ENCODE data around the gene USP28. TPM values are rescaled to one million over a fixed set of nuclear protein-coding genes. Genes with fewer than 3 reads are reported as not detected.

Gene USP28
- total RNA-seq, 1 experiment from 2014 or later: 23.7 TPM

- no peak for DNase-seq (ENCODE audit: low spot score)
- no TSS peak for BruUV-seq (replicated peaks)
- Histone ChIP-seq H3K27me3 (replicated peaks; ENCODE audit: insufficient read depth, low read depth, low read length, poor library complexity) (no peaks in the 10 kb centered on the region), H3K27ac (ENCODE audit: low read depth, low read length, poor library complexity, severe bottlenecking) (no peak overlapping the region), H3K36me3 (ENCODE audit: insufficient read depth, low read length, poor library complexity, severe bottlenecking) (no peaks in the 10 kb centered on the region), H3K4me3 (ENCODE audit: low read depth, low read length, poor library complexity, severe bottlenecking) (no peak overlapping the region), H3K9me3 (ENCODE audit: low read depth, low read length, poor library complexity, severe bottlenecking) (no peaks in the 10 kb centered on the region), H3K4me1 (ENCODE audit: insufficient read depth, low read length, poor library complexity, severe bottlenecking) (peaks cover 13% of the 10 kb centered on the region)
- ChIA-PET POLR2A (ENCODE audit: low non-redundant PET) (no interaction called here), CTCF (no interaction called here)
- TF ChIP-seq EZH2 (IDR thresholded peaks at IDR 0.05; ENCODE audit: borderline replicate concordance, low read depth, low read length, poor library complexity, severe bottlenecking) (no peak), CTCF (conservative IDR thresholded peaks at IDR 0.05; ENCODE audit: low read depth, low read length) (no peak)
- intact Hi-C loops (cut with micrococcal nuclease; ENCODE audit: unreplicated experiment): no loop called here
Measured at GRCh38 chr11:113782134-113782533, 93.2 kb downstream of the USP28 start.

DNA sequence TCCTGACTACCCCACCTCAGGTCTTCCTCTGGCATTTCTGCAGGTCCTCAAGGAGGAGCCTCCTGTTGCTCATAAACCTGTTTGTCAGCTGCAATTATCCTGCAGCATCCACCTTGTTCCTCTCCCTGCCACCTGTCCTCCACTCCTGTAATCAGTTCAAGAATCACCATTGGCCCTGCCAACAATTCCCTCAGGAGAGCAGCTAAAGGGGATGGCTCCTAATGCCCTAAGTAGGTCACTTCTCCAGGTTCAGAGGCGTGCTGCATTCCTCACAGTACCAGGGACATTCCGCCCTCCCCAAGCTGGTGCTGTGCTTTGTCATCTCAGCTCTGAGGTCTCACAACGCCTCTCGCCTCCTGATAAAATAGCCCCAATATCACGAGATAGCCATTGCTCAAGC lies 93.7 kb downstream of the USP28 start:
- no peaks in the 10 kb centered on the region for H3K9me3 ChIP-seq (ENCODE audit: low read depth, low read length, poor library complexity, severe bottlenecking)
- H3K4me3 ChIP-seq (ENCODE audit: low read depth, low read length, poor library complexity, severe bottlenecking): no peak overlapping the region
- H3K27ac ChIP-seq (ENCODE audit: low read depth, low read length, poor library complexity, severe bottlenecking): no peak overlapping the region
- intact Hi-C loops (cut with micrococcal nuclease; ENCODE audit: unreplicated experiment): no loop called here
- no peak for DNase-seq (ENCODE audit: low spot score)
- ChIA-PET CTCF (no interaction called here), POLR2A (ENCODE audit: low non-redundant PET) (no interaction called here)
- H3K4me1 ChIP-seq (ENCODE audit: insufficient read depth, low read length, poor library complexity, severe bottlenecking): peaks cover 13% of the 10 kb centered on the region
- TF ChIP-seq CTCF (conservative IDR thresholded peaks at IDR 0.05; ENCODE audit: low read depth, low read length) (no peak), EZH2 (IDR thresholded peaks at IDR 0.05; ENCODE audit: borderline replicate concordance, low read depth, low read length, poor library complexity, severe bottlenecking) (no peak)
- no peaks in the 10 kb centered on the region for H3K36me3 ChIP-seq (ENCODE audit: insufficient read depth, low read length, poor library complexity, severe bottlenecking)
- no peaks in the 10 kb centered on the region for H3K27me3 ChIP-seq (replicated peaks; ENCODE audit: insufficient read depth, low read depth, low read length, poor library complexity)
- BruUV-seq (replicated peaks): no TSS peak

DNA sequence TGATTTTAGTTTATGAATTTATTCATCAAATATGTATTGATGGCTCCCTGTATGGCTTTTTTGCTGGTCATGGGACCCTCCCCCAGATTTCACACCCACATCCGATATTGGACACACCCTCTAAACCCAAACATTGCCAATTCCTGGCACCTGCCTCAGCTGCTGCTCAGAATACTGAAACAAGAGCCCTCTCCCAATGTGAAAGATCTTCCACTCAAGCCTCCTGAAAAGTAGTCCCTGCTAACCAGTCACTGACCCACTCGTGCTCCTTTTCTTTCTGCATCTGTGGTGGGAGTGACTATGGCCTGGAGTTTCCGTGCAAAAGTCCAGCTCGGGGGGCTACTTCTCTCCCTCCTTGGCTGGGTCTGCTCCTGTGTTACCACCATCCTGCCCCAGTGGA lies 95.9 kb downstream of the USP28 start, which contains the start of gene CLDN25:
TSS of gene CLDN25 (plus strand) at position 301 of the 400 bp plus-strand sequence. CDS start at position 301, 0 bp downstream.
- POLR2A ChIA-PET (ENCODE audit: low non-redundant PET): no interaction called here

More for the DNA sequence above, 95.9 kb downstream of the USP28 start, which contains the start of gene CLDN25:
- BruUV-seq (replicated peaks): no TSS peak
- no peak for TF ChIP-seq CTCF (conservative IDR thresholded peaks at IDR 0.05; ENCODE audit: low read depth, low read length)
- TF ChIP-seq EZH2 (IDR thresholded peaks at IDR 0.05; ENCODE audit: borderline replicate concordance, low read depth, low read length, poor library complexity, severe bottlenecking): no peak
- Histone ChIP-seq H3K36me3 (ENCODE audit: insufficient read depth, low read length, poor library complexity, severe bottlenecking) (no peaks in the 10 kb centered on the region), H3K4me3 (ENCODE audit: low read depth, low read length, poor library complexity, severe bottlenecking) (no peak within 1 kb of the TSS), H3K4me1 (ENCODE audit: insufficient read depth, low read length, poor library complexity, severe bottlenecking) (peaks cover 13% of the 10 kb centered on the region), H3K27me3 (replicated peaks; ENCODE audit: insufficient read depth, low read depth, low read length, poor library complexity) (no peaks in the 10 kb centered on the region), H3K9me3 (ENCODE audit: low read depth, low read length, poor library complexity, severe bottlenecking) (no peaks in the 10 kb centered on the region), H3K27ac (ENCODE audit: low read depth, low read length, poor library complexity, severe bottlenecking) (no peak within 1 kb of the TSS)
- CTCF ChIA-PET: interaction anchor here (0.5 kb wide), 1 partner anchor 27 kb away, joined by 4 read pairs; no protein-coding TSS in a partner anchor
- intact Hi-C loops (cut with micrococcal nuclease; ENCODE audit: unreplicated experiment): loop anchor here (10.0 kb wide), 1 partner anchor 225 kb away; no protein-coding TSS in a partner anchor
- DNase-seq (ENCODE audit: low spot score): no peak
